T-helper 2 cell (primary cell): ENCODE data around the gene HIBADH.
"Not testable (repeated sequence)": the region's sequence is repeated elsewhere in the genome, so short reads cannot be mapped to it uniquely, and the experiment has no call there.

Experiments
- DNase-seq, 5 experiments: peaks; one replicate each; pipeline versions ENCODE4 v3.0.0 to v3.0.0-alpha.2; 2012 to 2022

Gene HIBADH

DNA sequence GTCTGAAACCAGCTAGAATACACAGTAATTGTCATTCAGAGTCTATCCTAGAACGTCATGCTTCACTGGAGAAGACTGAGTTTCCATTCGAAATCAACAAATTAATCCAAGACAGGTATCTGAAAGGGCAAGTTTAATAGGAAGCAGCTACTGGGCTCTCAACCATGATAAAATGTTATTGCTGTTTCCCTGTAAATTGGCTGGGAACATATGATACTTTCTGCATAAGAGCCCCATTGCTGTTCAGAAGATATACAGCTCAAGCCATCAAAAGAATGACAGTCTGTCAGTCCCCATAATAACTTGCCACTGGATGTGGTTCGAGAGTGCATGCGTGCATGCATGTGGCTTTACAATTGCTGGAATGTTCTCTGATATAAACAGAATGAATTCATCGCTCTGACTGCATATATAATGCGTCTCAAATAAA lies 129.0 kb downstream of the HIBADH start:
- no peak for DNase-seq

DNA sequence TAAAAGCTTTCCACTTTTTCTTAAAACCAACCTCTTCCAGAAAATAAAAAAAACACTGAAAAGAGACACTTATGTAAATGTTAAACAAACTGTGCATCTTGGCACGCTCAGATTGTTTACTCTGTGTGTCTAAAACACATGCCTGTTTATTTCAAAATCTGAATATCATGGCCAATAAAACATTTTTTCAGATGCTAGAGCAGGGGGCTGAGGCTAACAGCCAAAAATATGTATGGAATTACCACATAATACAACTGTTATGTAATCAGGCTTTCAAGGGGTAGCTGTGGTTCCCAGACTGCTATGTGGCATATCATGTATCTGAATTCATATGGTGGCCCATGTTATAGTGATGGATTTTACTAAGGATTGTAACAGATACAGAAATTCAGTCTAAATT lies 130.4 kb downstream of the HIBADH start:
- DNase-seq: no peak

DNA sequence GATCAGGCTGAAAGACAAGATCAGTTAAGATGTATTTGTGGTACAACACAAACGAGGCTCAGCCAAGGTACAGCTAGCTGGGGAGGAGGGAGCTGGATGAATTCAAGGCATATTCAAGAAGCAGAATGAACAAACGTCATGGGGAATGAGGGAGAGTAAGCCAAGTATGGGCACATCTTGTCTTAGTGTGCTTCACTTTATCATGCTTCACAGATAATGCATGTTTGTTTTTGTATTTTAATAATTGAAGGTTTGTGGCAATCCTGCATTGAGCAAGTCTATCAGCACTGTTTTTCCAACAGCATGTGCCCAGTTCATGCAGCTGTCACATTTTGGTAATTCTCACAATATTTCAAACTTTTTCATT lies 135.4 kb downstream of the HIBADH start:
- DNase-seq: no peak

DNA sequence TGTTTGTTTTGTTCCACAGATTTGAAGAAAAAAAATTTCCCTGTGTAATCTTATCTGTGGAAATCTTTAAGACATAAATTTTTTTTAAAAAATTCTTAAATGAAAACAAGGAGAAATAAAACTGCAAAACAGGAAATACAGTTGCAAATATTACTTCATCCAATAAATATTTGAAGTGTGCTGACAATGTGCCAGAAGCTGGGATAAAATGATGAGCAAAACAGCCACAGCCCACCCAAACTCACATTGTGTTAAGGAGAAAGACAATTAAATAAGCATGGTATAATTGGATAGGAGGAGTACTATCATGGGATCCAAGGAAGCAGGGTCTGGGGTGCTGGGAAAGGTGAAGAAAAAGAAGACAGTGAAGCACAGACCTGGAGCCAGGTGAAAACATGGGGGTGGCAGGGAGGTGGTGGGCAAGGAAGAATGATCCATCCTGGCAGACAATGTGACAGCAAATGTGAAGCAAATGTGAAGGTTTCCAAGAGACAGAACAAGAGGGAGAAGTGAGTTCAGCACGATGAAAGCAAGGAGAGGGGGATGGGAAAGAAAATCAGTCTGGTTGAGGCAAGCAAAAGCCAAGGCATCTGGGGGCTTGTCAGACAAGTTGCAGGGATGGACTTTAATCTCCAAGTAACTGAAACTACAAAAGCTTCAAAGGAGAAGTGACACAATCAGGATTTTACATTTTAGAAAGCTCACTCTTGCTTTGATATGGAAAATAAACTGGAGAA lies 135.9 kb downstream of the HIBADH start:
- no peak for DNase-seq

DNA sequence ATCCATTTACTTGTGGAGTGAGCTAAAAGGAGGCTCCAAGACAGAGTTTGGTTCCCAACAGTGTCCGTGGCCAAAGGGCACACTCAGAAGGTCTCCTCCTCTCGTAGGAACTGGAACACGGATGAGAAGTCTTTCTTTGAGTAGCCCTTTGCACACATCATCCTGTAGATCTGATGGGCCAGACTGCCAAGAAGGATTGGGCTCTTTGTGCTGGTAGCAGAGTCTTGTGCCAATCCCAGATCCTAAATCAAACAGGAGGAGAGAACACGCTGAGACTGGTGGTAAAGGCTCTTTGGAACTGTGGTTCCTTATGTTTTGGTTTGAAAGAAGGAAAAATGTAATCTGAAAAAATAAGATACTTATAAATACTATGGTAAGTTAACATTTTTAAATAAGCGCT lies 136.6 kb downstream of the HIBADH start:
- DNase-seq: no peak

DNA sequence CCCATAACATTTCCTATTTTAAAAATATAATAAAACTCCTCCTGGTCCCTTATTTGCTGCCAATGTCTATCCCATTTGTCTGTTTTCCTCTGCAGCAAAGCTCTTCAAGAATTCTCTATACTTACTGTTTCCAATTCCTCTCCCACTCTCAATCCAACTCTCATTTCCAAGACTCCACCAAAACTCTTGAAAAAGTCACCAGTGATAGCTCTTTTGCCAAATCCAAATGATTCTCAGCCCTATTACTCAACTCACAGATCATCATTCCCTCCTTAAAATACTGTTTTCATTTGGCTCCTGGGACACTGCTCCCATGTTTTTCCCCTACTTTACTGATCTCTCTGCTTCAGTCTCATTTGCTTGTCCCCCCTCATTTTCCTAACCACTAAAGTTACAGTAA lies 139.4 kb downstream of the HIBADH start:
- no peak for DNase-seq

DNA sequence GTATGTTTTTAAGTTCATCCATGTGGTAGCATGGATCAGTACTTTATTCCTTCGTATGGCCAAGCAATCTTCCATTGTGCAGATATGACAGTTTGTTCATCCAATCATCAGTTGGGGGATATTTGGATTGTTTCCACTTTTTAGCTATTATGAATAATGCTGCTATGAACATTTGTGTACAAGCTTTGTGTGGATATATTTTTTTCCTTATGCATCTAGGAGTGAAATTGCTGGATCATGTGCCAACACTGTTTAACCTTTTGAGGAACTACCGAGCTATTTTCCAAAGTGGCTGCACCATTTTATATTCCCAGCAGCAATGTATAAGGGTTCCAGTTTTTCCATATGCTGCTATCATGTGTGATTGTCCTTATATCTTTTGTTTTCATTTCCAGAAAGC lies 140.1 kb downstream of the HIBADH start:
- no peak for DNase-seq

DNA sequence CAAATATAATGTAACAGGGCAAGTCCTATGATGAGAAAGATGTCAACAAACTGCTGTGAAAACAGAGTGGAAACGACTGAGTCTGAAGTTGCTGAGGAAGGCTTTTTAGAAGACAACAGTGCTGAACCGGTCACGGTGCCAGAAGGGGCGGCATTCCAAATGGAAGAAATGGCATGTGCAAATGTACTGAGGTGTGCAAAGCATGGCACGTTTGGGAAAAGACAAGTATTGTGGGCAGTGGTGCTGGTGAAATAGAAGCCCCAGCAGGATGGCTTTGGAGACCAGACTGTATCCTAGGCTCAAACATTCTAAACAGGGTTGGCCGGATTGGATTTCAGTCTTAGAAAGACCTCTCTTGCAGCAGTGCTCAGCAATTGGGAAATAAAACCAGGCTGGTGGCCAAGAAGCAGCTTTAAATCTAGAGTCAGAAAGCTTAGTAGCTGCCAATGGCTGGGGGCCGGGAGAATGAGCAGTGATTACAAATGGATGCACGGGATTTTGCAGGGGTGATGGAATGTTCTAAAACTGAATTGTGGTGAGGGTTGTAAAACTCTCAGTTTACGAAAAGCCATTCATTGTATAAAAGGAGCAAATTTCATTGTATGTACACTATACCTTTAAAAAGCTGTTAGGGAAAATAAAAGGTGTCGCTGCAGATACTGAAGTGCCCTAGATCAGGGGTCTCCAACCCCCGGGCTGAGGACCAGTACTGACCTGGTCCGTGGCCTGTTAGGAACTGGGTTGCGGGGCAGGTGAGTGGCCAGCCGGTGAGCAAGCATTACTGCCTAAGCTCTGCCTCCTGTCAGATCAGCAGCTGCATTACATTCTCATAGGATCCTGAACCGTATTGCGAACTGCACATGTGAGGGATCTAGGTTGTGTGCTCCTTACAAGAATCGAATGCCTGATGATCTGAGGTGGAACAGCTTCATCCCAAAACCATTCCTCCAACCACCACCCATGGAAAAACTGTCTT lies 141.6 kb downstream of the HIBADH start:
- DNase-seq: no peak

DNA sequence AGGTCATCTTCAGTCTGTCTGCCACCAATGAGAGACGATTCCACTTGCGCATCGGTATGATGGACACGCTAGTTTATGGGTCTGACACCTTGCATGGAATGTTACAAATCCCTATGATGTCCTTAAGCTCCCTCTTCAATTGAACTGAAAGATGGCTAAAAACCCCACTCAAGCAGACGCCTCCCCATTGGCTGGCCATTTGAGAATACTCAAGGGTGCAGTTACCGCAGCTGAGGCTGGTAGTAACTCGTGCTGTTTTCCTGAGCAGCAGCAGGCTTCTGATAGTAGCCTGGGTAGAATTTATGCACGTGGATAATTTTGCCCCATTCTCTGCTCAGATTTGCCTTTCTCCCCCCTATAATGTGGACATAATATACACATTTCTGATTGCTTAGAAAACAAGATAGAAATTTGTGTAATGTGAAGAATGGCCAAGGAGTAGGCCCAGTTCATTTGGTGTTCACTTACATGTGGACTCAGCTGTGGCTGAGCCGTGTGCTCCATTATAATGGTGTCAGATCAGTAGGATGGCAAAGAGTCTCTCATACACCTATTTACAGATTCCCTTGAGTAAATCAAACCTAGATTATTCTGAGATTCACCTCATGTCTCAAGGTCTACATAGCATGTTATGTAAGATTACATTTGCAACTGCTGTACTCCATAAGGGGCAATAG lies 142.8 kb downstream of the HIBADH start:
- no peak for DNase-seq

DNA sequence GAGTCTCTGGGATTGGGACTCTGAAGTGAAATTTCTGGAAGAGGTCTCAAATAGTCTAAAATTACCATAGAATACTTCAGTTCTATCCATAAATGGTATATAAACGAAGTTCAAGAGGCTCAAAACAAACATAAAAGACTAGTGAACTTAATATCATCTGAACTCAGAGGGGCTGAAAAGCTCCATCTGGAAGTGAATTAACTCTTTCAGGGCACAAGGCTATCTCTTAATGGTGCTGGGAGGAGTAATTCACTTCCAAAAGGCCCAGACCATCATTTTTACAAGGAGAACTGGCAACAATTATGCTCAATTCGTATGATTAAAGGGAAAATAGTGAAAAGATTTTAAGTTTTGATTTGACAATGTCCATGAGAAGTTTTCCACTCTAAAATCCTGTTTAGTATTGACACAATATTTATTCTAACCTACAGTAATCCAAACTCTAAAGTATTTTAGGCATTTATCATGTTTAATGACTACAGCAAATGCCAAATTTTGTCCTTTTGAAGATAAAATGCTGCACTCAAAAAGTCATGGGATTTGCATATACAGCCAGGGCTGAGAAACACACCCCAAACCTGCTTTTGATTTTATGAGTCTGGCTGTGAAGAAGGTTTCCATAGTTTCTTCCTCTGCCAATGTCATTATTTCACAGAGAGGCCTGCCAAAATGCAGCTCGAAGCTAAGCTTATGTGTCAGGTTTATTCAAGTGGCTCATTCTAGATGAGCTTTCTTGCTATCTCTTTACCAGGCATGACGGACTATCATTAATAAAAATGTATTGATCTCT lies 143.9 kb downstream of the HIBADH start:
- DNase-seq: no peak

DNA sequence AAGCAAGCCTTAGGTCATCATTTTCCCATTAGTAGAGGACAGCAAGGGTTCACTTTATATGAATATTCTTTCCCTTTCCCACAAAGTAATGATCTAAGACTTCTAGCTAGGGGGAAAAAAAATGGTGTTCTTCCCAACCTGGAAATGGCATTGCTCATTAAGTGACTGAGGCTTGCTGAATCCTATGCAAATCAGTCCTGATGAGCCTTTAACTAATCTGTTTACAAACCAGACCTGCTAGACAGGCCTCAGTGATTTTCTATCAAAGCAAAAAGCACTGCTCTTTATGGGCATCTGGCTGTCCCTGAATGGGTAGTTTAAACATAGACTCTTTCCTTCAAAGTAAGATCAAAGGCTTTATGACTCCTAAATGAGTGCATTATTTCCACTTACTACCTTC lies 146.3 kb downstream of the HIBADH start:
- DNase-seq: no peak

DNA sequence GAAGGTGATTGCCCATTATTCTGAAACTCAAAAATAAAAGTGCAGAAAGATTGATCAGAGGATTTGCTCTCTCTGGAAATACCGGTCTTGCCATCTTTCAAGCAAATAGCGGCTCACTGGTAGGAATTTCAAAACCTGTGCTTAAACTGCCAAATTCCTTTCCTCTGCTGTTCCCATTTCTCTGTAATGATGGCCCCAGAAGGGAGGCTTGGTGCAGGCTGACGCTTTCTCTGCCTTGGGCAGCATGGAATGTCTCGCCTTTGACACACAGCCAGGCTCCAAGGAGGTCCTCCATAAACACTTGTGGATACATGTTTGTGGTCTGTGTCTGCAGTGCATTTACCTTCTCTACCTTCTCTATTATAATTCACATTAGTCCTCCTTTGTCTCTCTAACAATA lies 146.8 kb downstream of the HIBADH start:
- no peak for DNase-seq

DNA sequence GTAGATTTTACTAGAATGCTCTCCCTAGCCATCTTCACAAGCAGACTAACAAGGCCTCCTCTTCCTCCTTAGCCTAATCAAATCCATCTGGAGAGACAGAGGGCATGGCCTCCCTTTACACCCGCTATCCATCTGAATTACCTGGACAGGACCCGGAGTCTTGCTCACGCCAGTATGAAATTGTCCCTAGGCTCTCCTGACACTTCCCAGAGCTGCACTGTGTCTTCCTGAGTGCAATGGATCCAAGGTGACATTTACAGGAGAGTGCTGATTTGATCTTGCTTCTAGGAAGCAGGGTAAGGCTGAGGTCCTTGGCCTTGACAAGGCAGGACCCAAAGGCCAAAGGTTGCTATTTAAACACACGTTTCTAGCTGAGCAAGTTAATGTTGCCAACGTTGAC lies 147.8 kb downstream of the HIBADH start:
- DNase-seq: no peak

DNA sequence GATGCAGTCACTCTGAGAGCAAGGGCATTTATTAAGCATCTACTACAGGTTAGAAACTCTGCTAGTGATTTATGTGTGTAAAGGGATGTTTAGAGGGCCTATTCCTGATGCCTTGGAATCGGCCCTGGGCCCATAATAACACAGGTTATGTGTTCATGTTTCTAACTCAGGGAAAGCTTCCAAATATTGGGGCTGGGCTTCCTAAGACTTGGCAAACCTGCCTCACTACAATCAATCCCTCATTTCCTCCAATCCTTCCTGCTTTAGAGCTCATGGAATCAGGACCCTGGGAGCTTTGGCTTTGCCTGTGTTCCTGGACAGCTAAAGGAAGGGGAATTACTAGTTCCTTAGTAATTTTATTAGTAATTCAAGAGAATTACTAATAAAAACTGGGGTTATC lies 148.8 kb downstream of the HIBADH start:
- DNase-seq: no peak

DNA sequence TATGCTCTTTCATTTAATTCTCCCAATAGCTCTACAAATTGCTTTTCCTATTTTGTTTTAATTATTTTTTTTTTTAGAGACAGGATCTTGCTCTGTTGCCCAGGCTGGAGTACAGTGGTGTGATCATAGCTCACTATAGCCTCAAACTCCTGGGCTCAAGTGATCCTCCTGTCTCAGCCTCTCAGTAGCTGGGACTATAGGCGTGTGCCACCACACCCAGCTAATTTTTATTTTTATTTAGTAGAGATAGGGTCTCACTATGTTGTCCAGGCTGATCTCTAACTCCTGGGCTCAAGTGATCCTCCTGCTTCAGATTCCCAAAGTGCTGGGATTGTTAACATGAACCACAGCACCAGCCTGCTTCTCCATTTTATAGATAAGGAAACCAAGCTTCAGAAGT lies 151.3 kb downstream of the HIBADH start:
- DNase-seq: not testable (repeated sequence)

DNA sequence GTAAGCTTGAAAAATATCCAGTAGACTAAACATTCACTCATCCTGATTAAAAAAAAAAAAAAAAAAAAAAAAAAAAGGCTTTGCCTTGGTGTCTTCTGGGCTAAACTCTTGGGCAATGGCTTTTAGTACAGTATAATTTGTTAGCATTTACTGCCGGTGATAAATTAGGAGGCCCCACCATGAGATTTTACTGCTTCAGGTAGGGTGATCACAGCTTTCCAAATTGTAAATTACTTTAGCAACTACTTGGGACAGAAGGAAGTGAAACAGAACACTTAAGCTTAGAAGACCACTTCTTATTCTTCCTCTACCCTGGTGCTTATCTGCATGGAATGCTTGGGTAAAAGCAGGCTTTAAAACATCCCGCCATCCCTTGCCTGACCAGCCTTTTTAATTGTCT lies 152.1 kb downstream of the HIBADH start:
- DNase-seq: no peak

DNA sequence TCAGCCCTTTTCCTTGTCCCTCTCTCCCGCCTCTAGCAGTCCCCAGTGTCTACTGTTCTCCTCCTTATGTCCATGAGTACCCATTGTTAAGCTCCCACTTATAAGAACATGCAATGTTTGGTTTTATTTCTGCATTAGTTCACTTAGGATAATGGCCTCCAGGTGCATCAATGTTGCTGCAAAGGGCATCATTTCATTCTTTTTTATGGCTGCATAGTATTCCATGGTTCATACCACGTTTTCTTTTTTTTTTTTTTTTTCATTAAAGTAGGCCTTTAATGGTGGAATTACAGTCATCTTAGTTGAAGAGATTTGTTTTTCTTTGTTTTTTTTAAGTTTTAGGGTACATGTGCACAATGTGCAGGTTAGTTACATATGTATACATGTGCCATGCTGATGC lies 160.8 kb downstream of the HIBADH start:
- not testable (repeated sequence) for DNase-seq

DNA sequence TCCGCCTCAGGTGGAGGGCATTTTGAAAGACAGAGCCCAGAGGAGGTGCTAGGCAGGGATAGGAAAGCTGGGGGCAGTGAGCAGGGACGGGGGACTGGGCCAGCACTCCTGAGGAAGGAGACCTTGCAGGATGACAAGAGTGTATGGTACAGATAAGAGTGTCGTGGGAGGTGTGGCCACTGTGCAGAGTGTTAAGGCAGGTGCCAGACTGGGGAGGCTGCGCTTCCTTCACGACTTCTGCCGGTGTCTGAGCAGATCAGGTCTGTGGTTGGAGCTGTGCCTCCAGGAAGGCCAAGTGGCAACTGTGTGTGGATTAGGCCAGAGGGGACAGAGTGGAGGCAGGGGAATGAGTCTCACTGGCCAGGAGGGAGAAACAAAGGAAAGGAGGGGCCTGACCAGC lies 161.7 kb downstream of the HIBADH start:
- no peak for DNase-seq

DNA sequence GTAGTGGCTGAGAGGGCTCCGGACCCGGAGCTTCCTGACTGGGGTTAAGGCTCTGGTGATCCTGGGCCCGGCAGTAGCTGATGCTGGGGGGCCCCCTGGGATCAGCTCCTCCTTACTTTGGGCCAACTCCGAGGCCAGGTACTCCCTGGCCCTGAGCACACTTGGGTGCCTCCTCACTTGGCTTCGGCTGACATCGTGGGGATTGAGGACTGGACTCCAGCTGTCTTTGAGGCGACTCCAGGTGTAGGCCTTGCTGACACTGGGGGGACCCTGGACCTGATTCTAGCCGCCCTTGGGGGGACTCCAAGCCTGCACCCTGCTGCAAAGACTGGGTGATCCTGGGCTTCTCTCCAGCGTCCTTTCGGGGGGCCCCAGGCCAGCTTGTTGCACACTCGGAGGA lies 170.5 kb downstream of the HIBADH start:
- no peak for DNase-seq

DNA sequence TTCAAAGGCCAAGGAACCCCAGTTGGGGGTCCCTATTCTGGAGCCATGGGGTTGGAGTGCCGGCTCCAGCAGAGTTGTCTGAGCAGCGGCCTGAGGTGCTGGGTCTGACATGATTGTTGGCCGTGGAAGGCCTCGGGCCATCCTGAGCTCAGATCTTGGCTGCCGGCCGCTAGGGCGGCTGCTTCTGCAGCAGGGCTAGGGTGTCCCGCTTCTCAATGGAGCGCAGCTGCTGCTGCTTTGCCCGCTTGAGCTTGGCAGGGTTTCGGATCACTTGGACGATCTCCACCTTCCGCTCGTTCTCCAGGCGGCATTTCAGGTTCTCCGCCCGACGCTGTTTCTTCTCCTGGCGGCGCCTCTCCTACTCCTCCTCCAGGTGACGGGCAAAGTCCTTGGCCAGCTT lies 171.1 kb downstream of the HIBADH start:
- no peak for DNase-seq

DNA sequence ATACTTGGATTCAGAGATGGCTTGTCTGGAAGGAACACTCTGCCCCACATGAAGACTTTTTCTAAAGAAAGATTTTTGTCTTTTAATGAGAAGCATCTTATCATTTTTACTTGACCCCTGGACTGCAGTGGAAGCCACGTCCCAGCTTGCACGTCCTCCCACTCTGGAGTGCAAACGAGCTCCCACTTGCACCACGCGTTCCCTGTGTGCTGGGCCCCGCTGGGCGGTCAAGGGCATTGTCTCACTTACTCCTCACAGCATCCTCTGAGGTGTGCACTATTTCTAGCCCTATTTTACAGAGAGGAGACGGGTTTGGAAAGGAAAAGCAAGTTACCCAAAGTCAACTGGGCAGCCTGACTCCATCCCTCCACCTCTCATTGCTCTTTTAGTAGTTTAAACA lies 175.2 kb downstream of the HIBADH start:
- no peak for DNase-seq

DNA sequence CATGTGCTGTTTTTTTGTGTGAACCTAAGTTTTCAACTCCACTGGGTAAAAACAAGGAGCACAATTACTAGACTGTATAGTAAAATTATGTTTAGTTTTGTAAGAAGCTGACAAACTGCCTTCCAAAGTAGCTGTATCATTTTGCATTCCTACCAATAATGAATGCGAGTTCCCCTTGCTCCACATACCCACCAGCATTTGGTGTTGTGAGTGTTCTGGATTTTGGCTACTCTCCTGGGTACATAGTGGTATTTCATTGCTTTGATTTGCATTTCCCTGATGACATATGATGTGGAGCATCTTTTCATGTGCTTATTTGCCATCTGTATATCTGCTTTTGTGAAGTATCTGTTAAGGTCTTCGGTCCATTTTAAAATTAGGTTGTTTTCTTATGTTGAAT lies 178.2 kb downstream of the HIBADH start:
- DNase-seq: no peak

DNA sequence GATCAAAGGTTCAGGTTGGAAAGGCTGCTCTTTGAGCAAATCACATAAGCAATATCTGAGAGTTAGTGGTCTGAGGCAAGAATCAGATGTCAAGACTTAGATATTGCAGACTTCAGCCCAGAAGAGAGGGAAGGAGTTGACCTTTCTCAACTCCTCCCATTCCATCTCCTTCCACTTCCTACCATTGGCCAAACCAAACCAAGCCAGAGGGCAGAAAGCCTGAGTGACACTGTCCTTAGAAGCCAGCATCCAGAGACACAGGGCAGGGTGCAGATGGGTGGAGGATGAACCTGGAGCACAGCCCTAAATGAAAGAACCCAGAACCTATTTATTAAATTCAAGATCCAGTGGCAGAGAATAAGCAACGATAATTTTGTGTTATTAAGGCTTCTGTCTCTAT lies 180.5 kb downstream of the HIBADH start:
- DNase-seq: no peak
